Hematopoietic multipotent progenitor cell treated with erythropoietin and hydrocortisone succinate and interleukin-3 and kit ligand, for 17 days (in vitro differentiated cells): ENCODE results near the gene CCR4.
"Not testable (repeated sequence)": the region's sequence is repeated elsewhere in the genome, so short reads cannot be mapped to it uniquely, and the experiment has no call there.

ENCODE experiments used
- DNase-seq: peaks from one replicate; pipeline ENCODE4 v3.0.0-alpha.2; 2015; ENCODE audit warnings: low spot score

CCR4 gene

DNA sequence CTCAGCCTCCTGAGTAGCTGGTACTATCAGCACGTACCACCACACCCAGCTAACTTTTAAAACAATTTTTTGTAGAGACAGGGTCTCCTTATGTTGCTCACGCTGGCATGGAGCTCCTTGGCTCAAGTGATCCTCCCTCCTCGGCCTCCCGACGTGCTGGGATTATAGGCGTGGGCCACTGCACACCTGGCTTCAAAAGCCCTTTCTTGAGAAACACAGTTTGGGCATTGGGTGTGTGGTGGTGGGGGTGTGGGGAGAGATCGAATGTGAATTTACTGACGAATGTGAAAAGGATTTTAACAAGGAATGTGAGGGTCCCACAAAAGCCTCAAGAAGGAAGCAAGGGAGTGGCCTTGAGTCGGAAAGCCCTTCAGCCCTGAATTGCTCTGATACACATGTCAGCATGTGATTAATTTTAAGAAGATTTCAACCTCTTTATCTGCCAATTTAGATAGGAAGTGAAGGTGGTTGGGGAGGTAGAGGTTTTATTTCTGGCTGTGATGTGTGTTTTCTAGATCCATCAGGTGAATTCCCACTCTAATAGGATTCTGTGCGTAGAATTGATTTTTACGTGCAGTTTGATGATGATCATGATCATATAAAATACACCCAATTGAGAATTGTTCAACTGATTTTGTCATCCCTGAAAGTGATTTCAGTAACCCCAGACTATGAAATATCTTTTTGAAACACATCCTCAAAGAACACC is 1.1 kb downstream of the CCR4 start:
- DNase-seq, result no peak

DNA sequence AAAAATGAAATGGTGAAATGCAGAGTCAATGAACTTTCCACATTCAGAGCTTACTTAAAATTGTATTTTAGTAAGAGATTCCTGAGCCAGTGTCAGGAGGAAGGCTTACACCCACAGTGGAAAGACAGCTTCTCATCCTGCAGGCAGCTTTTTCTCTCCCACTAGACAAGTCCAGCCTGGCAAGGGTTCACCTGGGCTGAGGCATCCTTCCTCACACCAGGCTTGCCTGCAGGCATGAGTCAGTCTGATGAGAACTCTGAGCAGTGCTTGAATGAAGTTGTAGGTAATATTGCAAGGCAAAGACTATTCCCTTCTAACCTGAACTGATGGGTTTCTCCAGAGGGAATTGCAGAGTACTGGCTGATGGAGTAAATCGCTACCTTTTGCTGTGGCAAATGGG is 3.1 kb downstream of the CCR4 start:
- DNase-seq, result no peak

DNA sequence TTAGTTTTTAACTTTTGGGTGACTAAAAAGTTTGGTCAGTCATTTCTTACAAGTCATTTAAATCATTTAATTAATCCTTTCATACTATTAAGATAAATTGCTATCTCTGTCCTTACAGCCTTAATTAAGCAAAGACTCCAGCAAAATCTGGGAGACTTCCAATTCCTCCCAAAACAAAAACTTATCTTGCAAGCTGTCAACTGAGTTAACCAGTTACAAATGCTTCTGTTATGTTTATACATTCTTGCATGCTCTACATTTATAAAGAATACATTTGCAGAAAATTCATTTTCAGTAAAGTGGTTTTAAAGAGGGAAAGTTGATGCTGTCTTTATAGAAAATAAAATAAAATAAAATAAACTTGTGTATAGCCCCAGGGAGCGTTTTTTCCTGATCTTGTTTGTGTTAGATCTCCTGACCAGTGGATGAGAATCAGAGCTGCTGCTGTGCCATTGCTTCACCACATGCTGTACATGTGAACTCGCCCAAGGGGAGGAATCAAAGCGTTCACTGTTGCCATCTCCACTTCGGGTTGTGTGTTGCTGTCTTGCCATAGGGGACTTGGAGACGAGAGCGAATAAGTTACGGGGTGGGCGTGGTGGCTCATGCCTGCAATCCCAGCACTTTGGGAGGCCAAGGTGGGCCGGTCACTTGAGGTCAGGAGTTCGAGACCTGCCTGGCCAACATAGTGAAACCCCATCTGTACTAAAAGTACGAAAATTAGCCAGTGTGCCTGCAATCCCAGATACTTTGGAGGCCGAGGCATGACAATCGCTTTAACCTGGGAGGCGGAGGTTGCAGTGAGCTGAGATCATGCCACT is 5.5 kb downstream of the CCR4 start:
- no peak for DNase-seq

DNA sequence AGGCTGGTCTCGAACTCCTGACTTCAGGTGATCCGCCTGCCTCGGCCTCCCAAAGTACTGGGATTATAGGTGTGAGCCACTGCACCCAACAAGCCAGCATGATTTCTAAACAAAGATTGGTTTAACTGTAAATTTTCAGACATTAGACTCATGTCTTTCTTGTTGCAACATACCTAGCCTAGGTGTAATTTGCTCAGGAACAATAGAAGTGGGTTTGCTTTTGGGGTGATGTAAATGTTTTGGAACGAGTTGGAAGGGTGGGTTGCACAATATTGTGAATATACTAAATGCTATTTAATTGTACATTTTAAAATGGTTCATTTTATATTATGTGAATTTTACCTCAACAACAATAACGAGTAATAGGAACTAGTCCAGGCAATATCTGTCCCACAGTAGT is 7.1 kb downstream of the CCR4 start:
- no peak for DNase-seq

DNA sequence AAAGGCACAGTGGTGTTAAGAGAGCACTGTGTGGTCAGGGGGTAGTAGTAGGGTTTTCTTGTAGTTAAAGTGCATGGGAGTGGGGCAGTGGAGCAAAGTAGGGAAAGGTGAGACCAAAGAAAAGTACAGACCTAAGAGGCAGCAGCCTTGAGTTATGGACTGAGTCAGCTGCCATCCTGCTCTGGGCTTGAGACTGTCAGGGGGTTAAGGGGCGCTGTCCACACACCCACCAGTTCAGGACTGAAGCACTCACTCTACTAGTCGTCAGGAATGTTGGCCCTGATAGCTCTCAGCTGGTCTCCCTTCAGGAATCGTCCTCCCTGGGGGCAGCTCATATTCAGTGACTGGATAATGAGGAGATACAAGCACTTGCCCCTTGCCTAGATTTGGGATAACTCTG is 7.9 kb downstream of the CCR4 start:
- no peak for DNase-seq

DNA sequence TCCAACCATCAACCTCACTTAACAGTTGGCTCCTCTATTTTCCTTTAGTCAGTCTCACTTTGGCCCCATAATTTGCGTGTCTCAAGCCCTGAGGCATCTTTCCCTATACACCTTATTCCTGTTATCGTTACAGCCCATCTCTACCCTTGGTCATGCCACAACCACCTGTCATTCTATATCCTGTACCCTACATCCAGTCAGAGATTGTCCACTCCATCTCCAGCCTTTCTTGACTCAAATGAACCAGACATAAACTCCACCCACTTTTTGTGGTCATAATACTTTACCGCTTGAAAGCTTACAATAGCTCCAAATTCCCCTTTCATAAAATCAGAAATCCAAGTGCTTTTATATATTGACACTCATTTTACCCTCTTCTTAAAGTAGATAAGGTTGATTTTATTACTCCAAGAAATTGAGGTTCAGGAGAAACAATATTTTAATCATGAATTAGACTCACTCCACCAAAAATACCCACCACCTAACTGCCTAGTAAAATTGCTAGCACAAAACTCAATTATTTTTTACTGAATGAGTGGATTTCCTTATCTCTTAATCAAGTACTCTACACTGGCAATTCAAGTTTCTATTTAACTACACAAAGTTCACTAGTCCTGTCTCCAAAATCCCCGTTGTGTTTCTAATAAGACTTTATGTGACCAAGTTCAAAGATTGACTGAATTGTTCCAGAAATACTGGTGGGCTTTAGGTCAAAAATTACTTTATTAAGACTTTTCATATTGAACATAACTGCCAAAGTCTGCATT is 9.1 kb downstream of the CCR4 start:
- DNase-seq, result no peak

DNA sequence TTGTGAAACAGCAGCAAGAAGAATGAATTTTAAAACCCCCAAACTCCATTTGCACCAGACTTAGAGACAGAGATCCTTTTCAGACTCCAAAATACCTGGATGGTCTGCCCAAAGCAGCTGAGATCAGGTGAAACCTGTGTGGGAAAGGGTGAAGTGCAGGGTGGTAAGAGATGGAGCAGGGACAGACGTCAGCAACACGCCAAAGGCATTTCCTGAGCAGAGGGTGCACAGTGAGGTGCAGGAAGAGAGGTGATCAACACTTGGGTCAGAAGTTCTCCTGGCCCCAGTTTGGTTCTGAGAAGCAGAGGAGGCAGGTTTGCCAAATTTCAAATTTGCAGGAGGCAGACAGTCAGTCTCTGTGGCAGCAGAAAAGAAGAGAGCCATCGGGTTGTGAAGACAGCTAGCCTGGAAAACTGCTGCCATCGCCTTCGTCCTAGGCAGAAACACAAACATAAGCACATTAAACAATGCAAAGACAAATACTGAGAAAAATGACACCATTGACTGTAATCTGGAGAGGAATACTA is 9.8 kb downstream of the CCR4 start:
- DNase-seq, result no peak

DNA sequence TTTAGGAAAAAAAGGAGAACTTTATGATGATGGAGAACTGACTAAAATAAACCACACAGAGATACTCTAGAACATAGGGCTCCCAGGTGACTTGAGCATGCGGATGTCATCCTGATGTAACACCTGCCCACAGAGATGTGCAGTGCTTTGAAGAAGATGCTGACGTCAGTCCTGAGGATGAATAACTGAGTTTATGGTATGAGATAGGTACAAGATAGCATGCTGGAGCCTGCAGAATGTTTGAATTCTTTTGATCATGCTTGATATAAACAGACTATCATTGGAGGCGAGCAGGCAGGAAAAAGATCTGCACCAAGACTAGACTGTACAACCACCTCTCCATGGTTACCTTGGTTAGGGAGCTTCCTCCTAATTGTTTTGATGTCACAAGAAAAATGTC is 12.4 kb downstream of the CCR4 start:
- DNase-seq, result no peak

DNA sequence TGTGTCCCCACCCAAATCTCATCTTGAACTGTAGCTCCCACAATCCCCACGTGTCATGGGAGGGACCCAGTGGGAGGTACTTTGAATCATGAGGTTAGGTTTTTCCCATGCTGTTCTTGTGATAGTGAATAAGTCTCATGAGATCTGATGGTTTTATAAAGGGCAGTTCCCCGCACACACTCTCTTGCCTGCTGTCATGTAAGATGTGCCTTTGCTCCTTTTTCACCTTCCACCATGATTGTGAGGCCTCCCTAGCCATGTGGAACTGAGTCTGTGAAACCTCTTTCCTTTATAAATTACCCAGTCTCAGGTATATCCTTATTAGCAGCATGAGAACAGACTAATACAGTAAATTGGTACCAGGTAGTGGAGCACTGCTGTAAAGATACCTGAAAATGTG is 13.3 kb downstream of the CCR4 start:
- DNase-seq, result not testable (repeated sequence)

DNA sequence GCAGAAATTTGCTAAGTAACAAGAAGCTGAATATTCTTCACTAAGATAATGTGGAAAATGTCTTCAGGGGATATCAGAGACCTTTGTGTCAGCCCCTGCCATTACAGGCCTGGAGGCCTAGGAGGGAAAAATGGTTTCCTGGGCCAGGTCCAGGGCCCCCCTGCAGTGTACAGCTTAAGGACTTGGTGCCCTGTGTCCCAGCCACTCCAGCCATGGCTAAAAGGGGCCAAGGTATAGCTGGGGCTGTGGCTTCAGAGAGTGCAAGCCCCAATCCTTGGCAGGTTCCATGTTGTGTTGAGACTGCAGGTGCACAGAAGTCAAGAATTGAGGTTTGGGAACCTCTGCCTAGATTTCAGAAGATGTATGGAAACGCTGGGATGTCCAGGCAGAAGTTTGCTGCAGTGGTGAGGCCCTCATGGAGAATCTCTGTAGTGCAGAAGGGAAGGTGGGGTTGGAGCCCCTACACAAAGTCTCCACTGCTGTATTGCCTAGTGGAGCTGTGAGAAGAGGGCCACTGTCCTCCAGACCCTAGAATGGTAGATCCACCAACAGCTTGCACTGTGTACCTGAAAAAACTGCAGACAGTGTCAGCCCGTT is 14.3 kb downstream of the CCR4 start:
- DNase-seq, result not testable (repeated sequence)

DNA sequence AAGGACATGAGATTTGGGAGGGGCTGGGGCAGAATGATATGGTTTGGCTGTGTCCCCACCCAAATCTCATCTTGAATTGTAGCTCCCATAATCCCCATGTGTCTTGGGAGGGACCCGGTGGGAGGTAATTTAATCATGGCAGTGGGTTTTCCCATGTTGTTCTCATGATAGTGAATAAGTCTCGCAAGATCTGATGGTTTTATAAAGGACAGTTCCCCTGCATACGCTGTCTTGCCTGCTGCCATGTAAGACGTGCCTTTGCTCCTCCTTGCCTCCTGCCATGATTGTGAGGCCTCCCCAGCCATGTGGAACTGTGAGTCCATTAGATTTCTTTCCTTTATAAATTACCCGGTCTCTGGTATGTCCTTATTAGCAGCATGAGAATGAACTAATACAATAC is 15.2 kb downstream of the CCR4 start:
- not testable (repeated sequence) for DNase-seq

DNA sequence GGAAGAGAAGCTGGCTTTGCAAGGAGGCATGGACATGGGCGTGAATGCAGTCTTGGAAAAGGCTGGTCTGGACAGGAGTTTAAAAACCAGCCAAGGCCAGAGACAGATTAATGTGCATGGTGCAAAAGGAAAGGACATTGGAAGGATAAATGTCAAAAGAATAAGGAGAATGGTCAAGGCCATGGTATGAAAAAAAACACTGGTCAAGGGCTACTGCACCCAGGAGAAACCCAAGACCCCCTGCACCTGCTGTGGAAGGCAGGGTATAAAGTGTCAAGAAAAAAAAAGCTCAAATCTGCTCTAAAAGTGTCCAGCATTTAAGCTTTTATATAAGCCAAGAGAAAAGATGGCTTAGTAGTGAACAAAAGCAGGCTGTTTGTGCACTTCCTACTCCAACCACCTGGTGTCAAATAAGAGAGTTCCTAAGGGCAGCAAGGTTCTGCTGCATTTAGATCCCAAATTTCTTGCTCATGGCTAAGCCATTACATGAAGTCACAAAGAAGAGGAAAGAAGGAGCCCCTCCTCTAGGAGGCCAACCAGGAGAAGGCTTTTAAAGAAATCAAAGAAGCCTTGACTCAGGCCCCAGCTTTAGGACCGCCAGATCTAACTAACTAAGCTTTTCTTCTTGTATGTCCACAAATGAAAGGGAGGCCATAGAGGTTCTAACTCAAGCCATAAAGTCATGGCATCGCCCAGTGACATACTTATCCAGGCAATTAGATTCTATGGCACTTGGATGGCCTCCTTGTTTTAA is 16.9 kb downstream of the CCR4 start:
- DNase-seq, result no peak

DNA sequence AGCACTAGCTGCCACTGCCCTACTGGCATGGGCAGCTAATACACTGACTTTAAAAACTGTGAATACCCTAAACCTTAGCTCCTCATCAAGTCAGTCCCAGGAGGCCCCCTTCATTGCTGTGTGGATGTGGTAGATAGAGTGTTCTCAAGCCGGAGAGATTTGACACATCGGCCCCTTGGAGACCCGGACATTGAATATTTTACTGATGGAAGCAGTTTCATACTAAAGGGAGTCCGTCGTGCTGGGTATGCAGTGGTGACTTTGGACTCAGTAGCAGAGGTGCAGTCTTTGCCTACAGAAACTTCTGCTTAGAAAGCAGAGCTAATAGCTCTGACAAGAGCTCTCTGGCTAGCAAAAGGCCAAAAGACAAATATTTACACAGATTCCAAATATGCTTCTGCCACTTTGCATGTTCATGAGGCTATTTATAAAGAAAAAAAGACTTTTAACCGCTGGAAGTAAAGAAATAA is 17.5 kb downstream of the CCR4 start:
- DNase-seq, result no peak

DNA sequence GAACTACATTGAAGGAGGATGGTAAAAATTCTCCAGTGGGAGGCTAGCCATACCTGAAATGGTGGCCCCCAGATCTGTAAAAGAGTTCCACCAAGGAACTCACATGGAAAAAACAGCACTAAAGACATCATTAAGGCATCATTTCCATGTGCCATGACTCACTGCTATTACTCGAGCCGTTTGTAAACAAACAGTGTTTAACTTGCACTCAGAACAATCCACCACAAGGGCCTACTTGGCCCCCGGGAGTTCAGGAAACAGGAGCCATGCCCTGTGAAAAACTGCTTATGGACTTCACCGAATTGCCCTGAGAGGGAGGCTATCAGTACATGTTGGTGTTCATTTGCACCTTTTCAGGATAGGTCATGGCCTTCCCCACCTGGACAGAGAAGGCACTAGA is 18.2 kb downstream of the CCR4 start:
- DNase-seq, result no peak

DNA sequence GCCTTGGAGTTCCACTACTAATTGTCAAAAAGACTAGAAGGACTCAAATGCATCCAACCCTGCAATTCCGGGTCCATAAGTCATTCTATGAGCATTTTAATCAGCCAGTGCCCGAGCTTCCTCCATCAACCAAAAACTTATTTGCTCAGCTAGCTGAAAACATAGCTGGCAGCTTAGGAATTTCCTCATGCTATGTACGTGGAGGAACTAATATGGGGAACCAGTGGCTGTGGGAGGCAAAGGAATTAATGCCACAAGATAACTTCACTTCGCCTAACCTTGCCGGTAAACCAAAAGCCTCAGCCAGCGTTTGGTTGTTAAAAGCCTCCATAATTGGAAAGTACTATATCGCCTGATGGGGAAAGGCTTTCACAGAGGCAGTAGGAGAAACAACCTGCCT is 19.8 kb downstream of the CCR4 start:
- not testable (repeated sequence) for DNase-seq

DNA sequence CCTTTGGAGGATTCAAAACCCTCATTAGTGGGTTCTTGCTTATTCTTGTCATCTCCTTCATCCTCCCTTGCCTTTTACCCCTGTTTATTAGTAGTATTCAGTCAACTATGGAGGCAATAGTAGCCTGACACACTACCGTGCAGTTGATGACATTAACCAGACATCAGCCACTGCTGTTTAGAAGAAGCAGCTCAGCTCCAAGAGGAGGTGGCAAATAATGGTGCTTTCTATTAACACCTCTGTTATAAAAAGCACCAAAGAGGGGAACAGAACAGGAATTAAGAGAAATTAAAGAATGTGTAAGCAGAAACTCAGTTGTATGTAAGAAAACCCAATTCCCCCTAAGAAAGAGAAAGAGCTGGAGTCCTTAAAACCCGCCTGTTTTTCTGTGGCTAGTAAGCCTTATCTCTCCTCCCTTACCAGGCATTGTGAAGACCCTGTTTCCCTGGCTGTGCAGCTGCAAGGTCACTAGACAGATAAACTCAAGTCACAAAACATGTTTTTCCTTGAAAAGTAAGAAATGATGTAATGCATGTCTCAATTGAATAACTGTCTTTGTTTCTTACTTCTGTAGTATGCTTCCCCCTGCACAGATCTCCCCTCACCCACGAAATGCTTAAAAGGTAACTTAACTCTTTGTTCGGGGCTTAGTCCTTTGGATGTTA is 21.2 kb downstream of the CCR4 start:
- DNase-seq, result no peak

DNA sequence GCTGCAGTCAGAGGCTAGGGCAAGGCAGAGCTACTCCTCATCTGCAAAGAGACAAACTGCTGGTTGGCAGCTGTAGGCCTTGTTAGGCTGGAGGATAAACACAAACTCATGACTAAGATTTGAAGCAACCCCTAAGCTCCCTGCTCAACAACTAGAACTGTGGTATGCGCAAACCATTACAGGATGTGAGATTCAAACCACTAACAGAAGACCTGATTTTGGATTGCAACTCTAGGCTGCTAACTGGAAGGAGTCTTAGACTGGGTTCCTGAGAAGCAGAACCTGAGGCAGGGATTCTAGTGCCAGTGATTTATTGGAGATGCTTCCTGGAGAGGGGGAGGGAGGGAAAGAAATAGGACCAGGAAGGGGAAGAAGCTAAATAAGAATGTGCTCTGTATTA is 22.5 kb downstream of the CCR4 start:
- DNase-seq, result no peak

DNA sequence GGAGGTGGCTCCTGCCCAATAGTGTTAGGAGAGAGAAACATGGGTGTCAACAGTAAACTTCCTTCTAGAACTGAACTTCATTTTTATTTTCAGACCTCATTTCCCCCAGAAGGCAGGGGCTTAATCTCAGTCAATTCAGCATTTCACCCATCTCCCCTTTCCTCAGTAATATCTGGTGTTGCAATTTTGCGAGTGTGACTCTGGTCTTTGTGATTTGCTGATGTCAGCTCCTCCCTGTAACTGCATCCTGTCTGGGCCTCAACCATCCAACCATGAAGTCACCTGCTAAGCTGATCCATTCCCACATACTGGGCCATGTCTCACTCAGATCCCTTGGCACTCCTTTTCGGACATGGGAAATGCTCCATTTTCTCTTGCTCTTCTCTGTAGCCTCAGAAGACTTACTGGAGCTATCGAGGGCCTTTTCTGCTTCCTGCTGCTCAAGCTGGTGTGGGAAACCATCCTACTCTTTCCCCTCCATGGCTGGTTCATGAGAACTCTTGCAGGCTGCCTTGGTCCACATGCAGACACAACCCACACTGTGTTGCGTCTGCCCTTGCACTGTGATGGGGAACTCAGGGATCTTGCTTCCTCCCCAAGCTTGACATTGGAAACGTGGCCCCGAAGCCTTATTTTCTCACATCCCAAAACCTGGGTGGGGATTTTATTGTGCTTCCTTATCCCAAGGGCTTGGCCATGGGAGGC is 24.6 kb downstream of the CCR4 start:
- no peak for DNase-seq

DNA sequence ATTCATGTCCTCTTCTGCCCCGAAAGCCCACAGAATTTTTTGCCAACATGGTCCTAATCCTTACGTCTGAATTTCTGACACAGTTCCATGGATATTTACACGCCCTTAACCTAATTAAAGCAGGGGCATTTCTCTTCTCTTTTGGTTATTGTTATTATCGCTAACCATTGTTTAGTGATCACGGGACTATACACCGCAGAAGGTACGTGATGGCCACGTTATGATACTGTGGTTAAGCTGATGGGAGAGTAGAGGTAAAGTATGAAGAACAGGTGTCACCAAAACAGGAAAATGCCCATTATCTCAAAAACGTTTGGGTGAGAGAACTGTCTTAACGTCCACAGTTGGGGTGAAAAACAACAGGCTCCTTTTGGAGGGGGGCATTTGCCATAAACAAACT is 26.4 kb downstream of the CCR4 start:
- DNase-seq, result no peak

DNA sequence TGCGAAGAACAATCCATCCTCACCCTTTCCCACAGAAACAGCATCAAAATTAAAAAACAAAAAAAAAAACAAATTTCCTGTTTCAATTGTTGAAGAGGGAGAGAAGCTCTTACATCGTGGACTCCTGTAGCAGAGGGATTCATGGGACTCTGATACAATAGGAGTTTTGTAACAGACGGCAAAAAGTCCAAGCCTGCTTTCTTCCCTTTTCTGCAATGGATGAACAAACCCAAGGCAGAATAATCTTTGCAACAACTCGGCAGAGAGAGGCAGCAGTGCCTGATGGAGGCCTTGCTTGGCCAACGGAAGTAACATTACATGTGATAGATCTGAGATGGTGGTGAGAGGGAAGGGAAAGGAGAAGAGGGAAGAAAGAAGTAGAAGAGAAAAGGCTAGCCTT is 26.9 kb downstream of the CCR4 start:
- DNase-seq, result no peak
